ENCODE measurements around the gene AFF3.

Gene AFF3

DNA sequence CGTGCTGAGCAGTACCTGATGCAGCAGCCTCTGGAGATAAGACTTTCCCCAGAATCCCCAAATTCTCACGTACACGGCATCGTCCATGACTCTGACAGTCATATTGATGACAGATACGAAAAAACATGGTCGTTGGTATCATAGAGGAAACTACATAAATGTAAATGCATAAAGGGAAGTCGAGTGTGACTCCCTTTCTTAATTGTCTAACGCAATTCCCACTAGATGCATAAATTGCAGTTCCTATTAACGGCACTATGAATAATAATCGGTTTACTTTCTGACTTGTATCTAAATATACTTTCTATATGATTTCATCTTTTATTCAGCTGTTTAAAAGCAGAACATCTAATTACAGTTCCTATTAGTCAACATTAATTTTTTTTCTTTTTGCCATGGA is 330.0 kb downstream of the AFF3 start:
- H3K4me3 ChIP-seq (ENCODE audit: low read length): no peak overlapping the region
- DNase-seq (ENCODE audit: low read depth): no peak
- TF ChIP-seq, protein P1, sequence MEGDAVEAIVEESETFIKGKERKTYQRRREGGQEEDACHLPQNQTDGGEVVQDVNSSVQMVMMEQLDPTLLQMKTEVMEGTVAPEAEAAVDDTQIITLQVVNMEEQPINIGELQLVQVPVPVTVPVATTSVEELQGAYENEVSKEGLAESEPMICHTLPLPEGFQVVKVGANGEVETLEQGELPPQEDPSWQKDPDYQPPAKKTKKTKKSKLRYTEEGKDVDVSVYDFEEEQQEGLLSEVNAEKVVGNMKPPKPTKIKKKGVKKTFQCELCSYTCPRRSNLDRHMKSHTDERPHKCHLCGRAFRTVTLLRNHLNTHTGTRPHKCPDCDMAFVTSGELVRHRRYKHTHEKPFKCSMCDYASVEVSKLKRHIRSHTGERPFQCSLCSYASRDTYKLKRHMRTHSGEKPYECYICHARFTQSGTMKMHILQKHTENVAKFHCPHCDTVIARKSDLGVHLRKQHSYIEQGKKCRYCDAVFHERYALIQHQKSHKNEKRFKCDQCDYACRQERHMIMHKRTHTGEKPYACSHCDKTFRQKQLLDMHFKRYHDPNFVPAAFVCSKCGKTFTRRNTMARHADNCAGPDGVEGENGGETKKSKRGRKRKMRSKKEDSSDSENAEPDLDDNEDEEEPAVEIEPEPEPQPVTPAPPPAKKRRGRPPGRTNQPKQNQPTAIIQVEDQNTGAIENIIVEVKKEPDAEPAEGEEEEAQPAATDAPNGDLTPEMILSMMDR (IDR thresholded peaks at IDR 0.05; ENCODE audit: insufficient read depth, low read depth, low read length, missing control alignments): no peak

DNA sequence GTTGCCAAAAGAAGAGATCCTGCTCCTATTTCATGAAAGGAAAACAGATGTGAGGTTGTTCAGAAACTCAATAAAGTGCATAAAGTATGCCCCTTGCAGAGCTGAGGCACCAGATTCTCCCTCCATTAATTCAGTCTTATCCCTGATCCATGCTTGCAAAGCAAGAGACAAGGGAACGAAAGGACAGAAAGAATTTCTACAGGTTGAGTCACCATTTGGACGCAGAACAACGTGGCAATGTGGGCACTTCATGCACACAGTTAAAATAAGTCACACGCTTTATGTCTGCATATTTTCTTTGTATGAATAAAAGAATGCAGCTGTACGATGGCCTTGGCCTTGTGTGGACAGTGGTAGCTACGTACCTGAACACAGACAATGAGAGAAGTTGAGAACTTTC is 330.8 kb downstream of the AFF3 start:
- TF ChIP-seq, protein P1 (IDR thresholded peaks at IDR 0.05; ENCODE audit: insufficient read depth, low read depth, low read length, missing control alignments): no peak
- DNase-seq (ENCODE audit: low read depth): peak; percentile 4
- H3K4me3 ChIP-seq (ENCODE audit: low read length): no peak overlapping the region

DNA sequence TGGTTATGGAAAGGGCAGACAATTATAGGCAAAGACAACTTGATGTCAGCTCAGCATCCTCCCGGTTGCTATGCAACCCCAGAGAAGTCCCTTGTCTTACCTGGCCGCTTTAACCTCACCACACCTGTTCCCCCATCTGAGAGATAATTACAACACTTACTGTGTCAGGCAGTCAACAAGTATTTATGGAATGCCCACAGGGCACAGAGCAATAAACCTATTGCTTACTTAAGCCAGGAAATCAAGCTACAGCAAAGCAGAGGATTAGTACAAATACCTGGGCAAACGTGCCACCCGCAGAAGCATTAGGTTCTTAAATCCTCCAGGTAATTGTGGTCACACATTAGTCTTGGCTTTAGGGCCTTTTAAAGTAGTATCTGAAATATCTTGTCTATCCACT is 332.2 kb downstream of the AFF3 start:
- DNase-seq (ENCODE audit: low read depth): peak; percentile 67
- TF ChIP-seq, protein P1 (IDR thresholded peaks at IDR 0.05; ENCODE audit: insufficient read depth, low read depth, low read length, missing control alignments): no peak
- H3K4me3 ChIP-seq (ENCODE audit: low read length): no peak overlapping the region

DNA sequence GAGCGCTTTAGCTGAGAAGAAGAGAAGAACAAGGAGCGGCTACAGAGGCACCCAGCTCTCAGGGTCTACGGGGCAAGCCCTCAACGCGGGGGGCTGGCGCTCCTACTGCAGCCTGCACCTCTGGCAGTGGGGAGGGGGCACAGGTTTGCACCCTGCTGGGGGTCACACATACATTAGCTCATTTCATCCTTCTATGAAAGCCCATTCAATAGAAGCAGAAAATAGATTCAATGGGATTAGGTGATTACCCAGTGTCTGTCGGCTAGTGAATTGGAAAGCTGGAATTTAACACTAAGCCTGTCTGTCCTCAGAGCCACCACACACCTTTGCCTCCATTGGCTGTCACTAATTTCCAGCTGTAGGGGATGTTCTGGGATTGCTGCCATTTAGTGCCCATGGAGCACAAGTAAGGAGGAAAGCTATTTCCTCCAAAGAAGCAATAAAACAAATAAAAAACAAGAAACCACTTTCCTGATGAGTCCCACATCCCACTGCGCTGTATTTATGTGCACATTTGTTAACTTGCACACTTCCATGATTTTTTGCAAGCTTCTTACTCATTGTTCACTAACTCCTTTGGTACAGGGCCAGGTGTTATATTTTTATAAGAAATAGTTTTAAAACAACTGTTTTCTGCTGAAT is 333.0 kb downstream of the AFF3 start:
- no peak overlapping the region for H3K4me3 ChIP-seq (ENCODE audit: low read length)

DNA sequence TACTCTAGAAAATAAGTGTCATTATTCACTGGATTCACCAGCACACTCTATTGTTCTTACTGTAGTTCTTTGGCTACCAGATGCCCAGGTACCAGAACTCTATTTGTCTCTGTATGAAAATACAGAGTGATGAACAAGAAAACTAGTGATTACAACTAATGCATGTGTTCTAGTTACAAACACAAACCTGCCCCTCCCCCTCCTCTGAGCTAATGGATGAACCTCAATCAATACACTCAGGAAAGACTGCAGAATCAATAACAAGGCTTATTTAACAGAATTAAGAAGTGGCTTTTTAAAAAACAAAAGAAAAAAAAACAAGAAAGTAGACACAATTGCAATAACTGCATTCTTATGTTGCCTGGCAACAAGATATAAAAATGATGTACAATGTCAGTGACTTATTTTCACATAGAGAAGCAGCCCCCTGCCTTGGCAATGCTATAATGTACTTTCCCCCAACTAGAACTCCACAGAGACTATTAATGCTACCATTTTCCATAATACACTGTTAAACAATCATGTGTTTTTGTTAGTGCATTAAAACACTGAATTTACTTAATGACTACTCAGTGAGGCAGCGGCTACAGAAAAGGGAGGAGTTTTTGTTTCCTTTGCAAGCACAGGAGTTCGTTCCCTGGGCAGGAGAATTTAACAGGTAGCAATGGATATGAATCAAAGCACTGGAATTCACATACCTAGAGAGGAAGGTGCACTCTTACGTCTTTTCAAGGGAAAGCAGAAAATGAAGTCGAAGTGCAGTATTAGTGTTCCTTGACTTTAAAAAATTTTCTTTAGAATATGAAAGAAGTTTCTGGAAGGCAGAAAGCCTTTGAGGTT is 333.8 kb downstream of the AFF3 start:
- DNase-seq (ENCODE audit: low read depth): peak; percentile 58
- TF ChIP-seq, protein P1 (IDR thresholded peaks at IDR 0.05; ENCODE audit: insufficient read depth, low read depth, low read length, missing control alignments): no peak
- H3K4me3 ChIP-seq (ENCODE audit: low read length): no peak overlapping the region

More for the DNA sequence above, 333.0 kb downstream of the AFF3 start:
- DNase-seq (ENCODE audit: low read depth): no peak
- TF ChIP-seq, protein P1 (IDR thresholded peaks at IDR 0.05; ENCODE audit: insufficient read depth, low read depth, low read length, missing control alignments): no peak

DNA sequence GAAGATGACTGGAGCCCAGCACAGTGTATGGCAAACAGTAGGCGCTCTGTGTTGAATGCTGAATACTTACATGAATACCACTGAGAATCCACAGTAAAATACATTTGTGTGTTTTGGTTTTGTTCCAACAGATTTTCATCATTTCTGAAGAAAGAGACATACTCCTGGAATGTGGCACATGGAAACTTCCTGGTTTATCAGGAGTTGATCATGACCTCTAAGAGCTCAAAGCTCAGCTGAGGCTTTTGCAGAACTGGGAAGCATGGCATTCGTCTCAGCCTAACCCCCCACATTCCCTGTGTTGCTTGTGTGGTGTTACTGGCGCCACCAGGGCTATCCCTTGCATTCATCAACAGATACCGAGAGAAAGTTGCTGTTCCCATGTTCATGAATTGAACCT is 335.6 kb downstream of the AFF3 start:
- TF ChIP-seq, protein P1 (IDR thresholded peaks at IDR 0.05; ENCODE audit: insufficient read depth, low read depth, low read length, missing control alignments): no peak
- peak; percentile 16 for DNase-seq (ENCODE audit: low read depth)
- H3K4me3 ChIP-seq (ENCODE audit: low read length): no peak overlapping the region
